IPS-18c (cell line): Measurements from ENCODE around the gene TAC4.

Experiments used
- H3K4me3 ChIP-seq: 2 replicates; pipeline ENCODE4 v1.7.0; 2013; ENCODE audit warnings: low read depth, mild to moderate bottlenecking, low read length, moderate library complexity; ENCODE audit not compliant: insufficient read depth
- H3K9me3 ChIP-seq: one replicate; pipeline ENCODE4 v1.6.1; 2013; ENCODE audit warnings: mild to moderate bottlenecking, low read length, moderate library complexity; ENCODE audit not compliant: control insufficient read depth, insufficient read depth

The TAC4 gene

GRCh38 chr17:49853470-49854015, 5.7 kb upstream of the TAC4 start:
- peaks cover 2% of the 10 kb centered on the region for H3K9me3 ChIP-seq
- H3K4me3 ChIP-seq = no peak overlapping the region

GRCh38 chr17:49851387-49852291, 3.8 kb upstream of the TAC4 start:
- Histone ChIP-seq H3K4me3 (peak overlapping the region; percentile 46), H3K9me3 (peaks cover 2% of the 10 kb centered on the region)

DNA sequence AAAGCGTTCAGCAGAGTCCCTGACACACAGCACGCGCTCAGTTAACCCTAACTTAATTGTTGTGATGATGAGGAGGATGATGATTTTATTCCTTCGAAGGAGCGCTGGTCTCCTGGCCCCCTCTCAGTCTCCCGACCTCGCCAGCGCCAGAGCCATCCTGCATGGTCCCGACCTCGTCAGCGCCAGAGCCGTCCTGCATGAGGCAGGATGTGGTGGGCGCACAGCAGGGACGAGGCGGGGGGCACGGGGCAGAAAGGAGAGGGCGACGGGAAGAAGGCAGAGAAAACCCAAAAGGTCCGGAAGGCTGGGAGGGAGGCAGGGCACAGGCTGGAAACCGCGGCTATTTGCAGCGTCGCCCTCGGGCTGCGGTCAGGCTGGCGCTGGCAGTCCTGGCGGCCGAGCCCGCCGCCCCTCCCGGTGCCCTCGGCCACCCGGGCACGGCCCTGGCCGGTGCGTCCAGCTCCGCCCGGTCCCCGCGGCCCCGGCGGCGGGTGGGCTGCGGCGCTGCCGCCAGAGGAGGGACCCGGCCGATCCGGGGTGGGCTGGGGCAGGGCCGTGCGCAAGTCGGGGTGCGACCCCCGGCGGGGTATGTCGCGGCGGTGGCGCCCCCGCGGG, 3.0 kb upstream of the TAC4 start:
- H3K9me3 ChIP-seq = peaks cover 5% of the 10 kb centered on the region
- peak overlapping the region; percentile 46 for H3K4me3 ChIP-seq

DNA sequence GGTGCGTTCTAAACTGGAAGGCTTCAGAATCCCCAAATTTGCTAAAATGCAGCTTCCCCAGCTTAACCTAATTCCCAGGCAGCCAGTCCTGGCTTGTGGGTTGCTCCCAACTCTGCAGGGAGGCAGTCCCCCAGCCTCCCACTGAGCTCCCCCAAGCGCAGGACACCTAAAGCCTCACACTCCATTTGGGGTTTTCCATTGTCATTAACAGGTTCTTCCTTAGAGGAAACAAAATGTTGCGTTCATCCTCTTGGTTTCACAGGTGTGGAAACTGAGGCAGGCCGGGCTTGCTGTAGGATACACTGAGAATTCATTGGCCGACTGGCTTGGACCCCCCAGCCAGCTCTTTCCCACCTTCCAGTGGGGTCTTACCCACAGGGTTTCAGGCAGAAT, 2.3 kb upstream of the TAC4 start:
- peaks cover 5% of the 10 kb centered on the region for H3K9me3 ChIP-seq
- H3K4me3 ChIP-seq = no peak overlapping the region

DNA sequence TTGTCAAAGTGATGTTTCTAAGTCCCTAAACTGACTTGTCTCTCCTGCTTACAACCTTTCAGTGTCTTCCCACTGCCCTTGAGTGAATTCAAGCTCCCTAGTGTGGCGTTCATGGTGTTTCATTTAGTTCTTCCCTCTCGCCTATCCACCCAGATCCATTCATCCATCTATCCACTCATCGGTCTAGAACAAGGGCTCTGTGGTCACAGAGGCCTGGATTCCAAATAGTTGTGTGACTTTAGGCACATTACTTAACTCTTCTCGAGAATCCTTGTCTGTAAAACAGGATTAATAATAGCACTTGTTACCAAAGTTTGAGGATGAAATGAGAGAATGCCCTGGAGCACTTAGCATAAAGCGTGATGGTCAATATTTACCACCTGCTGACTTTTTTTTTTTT, 870 bp upstream of the TAC4 start:
- Histone ChIP-seq H3K9me3 (peaks cover 5% of the 10 kb centered on the region), H3K4me3 (no peak overlapping the region)

- no peak overlapping the region for H3K4me3 ChIP-seq
These were observed 744 bp downstream of the TAC4 start for GRCh38 chr17:49846938-49847712.

DNA sequence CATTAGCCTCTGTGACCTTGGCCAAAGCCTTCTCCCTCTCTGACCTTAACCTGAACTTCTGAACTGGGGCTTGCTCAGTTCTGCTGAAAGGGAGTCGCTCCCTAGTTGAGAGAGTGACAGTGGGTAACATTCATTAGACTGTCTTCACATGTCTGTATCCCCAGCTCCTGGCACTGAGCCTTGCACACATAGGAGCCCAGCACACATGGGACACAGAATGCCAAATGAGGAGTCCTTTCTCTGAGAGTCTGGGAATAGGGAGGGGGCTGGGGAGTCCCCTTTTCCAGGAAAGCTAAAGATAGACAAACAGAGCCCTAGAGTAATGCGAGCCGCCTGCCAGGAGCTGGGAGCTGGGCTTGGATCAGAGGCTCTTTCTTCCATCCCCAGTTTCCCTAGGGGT, 2.5 kb downstream of the TAC4 start:
- Histone ChIP-seq H3K4me3 (no peak overlapping the region), H3K9me3 (peaks cover 2% of the 10 kb centered on the region)

More at GRCh38 chr17:49846938-49847712, 744 bp downstream of the TAC4 start:
- H3K9me3 ChIP-seq = peaks cover 5% of the 10 kb centered on the region

DNA sequence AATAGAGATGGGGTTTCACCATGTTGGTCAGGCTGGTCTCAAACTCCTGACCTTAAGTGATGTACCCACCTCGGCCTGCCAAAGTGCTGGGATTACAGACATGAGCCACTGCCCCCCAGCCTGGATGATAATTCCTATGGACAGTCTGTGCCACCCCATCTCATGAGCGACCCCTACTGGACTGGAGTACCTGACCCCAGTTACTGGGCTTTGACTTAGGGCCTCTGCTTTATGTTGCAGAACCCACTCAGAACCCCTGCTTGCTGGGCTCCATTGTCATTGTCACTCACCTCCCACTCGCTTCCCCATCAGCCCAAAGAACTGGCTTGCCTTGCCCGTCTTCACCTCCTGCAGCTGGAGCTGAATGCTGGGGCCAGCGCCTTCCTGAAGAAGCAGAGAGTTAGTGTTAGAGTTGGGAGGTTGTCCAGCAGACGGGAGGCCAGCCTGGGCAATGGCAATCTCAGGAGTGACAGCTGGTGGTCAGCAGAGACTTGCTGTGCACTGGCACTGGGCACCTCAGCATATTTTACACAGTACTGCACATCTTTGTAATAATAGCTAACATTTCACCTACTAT, 4.0 kb downstream of the TAC4 start:
- Histone ChIP-seq H3K9me3 (peaks cover 2% of the 10 kb centered on the region), H3K4me3 (no peak overlapping the region)

DNA sequence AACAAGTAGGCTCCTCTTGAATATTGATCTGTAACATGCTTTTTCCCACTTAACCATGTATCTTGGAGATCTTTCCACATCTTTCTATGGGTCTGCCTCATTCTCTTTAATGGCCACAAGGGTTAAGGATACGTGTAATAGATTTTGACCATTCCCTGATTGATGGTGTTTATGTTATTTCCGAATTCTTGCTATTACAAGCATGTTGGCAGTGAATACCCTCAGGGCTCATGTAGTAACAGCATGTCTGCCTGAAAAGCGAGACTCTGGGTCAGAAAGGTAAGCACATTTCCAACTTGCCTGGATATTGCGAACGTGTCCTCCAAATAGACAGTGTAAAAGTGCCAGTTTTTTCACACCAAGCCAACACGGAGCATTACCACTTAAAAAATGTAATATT, 5.0 kb downstream of the TAC4 start:
- peaks cover 2% of the 10 kb centered on the region for H3K9me3 ChIP-seq
- H3K4me3 ChIP-seq = no peak overlapping the region

DNA sequence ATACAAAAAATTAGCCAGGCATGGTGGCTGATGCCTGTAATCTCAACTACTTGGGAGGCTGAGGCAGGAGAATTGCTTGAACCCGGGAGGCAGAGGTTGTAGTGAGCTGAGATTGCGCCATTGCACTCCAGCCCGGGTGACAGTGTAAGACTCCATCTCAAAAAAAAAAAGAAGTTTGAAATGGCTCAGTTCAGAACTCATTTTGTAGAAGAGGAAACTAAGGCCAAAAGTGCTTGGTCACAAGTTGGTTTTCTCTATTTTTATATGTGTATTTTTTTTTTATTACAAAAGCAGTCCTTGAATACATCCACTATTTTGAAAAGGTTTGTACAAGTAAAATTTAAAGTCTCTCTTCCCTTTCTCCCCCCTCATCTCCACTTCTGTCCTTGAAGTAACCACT, 5.5 kb downstream of the TAC4 start:
- H3K9me3 ChIP-seq = peaks cover 2% of the 10 kb centered on the region
- H3K4me3 ChIP-seq = no peak overlapping the region

DNA sequence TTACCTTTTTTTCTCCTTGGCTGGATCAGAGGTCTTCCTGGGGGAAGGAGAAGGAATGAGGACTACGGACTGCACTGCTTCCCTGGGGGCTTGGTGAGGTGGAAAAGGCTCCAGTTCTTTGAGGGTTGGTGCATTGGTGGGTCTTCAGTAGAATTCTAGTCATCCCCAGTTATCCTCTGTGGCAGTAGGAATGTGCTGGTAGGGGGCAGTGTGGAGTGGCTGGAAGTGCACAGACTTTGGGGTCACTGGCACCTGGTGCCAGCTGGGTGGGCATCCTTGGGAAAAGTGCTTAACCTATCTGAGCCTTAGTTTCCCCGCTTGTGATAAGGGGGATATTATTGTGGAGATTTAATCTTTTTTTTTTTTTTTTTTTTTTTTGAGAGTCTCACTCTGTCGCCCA, 6.3 kb downstream of the TAC4 start:
- Histone ChIP-seq H3K9me3 (peaks cover 2% of the 10 kb centered on the region), H3K4me3 (no peak overlapping the region)

DNA sequence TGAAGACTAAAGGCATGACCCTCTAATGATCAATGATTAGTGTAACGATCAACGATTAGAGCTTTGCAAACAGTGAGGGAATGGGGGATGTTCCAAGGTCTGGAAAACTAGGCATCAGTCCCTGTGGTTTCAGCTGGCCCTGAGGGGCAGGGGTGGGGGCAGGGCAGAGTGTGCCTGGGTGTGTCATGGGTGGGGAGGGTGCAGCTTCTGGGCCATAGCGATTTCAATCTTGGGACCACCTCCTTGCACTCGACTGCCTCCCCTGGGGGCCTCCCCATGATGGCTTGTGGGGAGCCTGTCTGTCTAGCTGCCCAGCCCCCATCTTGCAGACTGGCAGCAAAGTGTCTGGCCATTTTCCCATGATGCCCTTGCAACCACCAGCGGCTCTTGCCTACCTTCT, 8.4 kb downstream of the TAC4 start:
- no peak overlapping the region for H3K4me3 ChIP-seq
- H3K9me3 ChIP-seq = no peaks in the 10 kb centered on the region

- Histone ChIP-seq H3K4me3 (no peak overlapping the region), H3K9me3 (no peaks in the 10 kb centered on the region)
These were observed 11.5 kb downstream of the TAC4 start for GRCh38 chr17:49836111-49837030.

DNA sequence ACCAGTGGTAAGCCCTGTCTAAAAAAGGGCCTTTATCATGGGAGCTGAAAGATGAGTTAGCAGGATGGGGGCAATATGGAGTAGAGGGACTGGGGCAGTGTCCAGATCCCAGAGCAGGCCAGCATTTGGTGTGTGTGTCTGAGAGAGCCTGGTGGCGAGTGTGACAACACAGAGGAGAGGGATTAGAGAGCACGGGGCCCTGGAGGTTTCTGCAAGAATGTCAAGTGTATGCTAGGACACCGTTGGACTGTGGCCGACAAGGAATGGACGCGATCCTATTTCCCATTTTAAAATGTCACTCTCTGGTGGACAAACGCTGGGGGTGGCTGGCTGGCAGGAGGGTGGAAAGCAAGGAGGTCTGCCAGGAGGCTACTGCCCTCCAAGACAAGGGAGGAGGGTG, 12.4 kb downstream of the TAC4 start:
- Histone ChIP-seq H3K4me3 (no peak overlapping the region), H3K9me3 (peaks cover 2% of the 10 kb centered on the region)

DNA sequence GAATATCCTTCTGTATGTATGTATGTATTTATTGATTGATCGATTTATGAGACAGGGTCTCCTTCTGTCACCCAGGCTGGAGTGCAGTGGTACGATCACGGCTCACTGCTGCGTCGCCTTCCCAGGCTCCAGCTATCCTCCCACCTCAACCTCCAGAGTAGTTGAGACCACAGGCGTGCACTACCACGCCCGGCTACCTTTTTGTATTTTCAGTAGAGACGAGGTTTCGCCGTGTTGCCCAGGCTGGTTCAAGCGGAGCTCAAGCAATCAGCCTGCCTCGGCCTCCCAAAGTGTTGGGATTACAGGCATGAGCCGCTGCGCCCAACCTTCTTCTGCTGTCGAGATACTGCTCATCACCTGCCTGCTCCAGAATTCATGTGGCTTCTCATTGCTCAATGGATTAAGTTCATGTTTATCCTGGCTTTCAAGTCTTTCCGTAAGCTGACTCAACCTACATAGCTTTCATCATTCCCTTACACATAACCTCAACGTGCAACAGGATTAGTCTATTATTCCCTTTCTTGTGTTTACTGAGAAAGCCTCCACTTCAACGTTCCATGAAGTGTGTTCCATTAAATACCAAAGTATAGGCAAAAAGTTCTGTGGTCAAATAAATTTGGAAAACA, 13.6 kb downstream of the TAC4 start:
- H3K9me3 ChIP-seq = peaks cover 2% of the 10 kb centered on the region

More for the DNA sequence above, 13.6 kb downstream of the TAC4 start:
- no peak overlapping the region for H3K4me3 ChIP-seq
